K562 (cell line): Measurements from ENCODE around the gene GATM. TPM values are rescaled to one million over a fixed set of nuclear protein-coding genes. Genes with fewer than 3 reads are reported as not detected.

ENCODE experiments used
- CBFA2T2 ChIP-seq: fragments of 450-650 bp; conservative IDR thresholded peaks from 2 replicates; pipeline ENCODE4 v1.6.1; 2017; ENCODE audit warnings: mild to moderate bottlenecking
- CBFA2T3 ChIP-seq: fragments of 450-650 bp; IDR thresholded peaks from 2 replicates; pipeline ENCODE4 v1.6.1; 2017
- GABPB1 ChIP-seq: sonication (generic); formaldehyde crosslinking; IDR thresholded peaks from 2 replicates; pipeline ENCODE4 v1.8.0; 2022; ENCODE audit warnings: mild to moderate bottlenecking, missing genetic modification reagents
- KDM2B ChIP-seq: fragments of 250-450 bp; sonication (Bioruptor Pico); IDR thresholded peaks from 2 replicates; pipeline ENCODE4 v1.8.0; 2021; ENCODE audit warnings: mild to moderate bottlenecking, moderate library complexity
- KDM4B ChIP-seq, 2 experiments: fragments of 450-650 bp in 1 of 2; sonication (generic) in 1 of 2; IDR thresholded peaks; 2 replicates each; pipeline ENCODE4 v1.6.1; 2016 to 2017; ENCODE audit warnings: borderline replicate concordance in 2 of 2, antibody characterized with exemption in 1 of 2, low read depth in 1 of 2, mild to moderate bottlenecking in 1 of 2
- MLX ChIP-seq, 2 experiments: fragments of 450-650 bp in 1 of 2; sonication (generic) in 1 of 2; formaldehyde crosslinking; conservative IDR thresholded peaks; 2 replicates each; pipeline versions ENCODE4 v1.4.0 to v1.8.1; 2020 to 2022; ENCODE audit warnings: mild to moderate bottlenecking in 1 of 2, missing genetic modification reagents in 1 of 2
- MYBL2 ChIP-seq, 2 experiments: fragments of 450-650 bp in 1 of 2; sonication (generic) in 1 of 2; formaldehyde crosslinking in 1 of 2; IDR thresholded peaks; 2 replicates each; pipeline versions ENCODE4 v1.6.1 to v1.8.1; 2017 to 2022; ENCODE audit warnings: borderline replicate concordance in 1 of 2, inconsistent platforms in 1 of 2, low read depth in 1 of 2, mild to moderate bottlenecking in 1 of 2, missing genetic modification reagents in 1 of 2, moderate library complexity in 1 of 2
- RBM17 ChIP-seq: fragments of 200-400 bp; formaldehyde crosslinking; IDR thresholded peaks from 2 replicates; pipeline ENCODE4 v1.6.1; 2017; ENCODE audit warnings: low read depth, mild to moderate bottlenecking, low read length, borderline replicate concordance
- RCOR1 ChIP-seq, 2 experiments: IDR thresholded peaks; 2 replicates each; pipeline ENCODE4 v1.6.1; 2012; ENCODE audit warnings: low read depth in 2 of 2, low read length in 2 of 2, borderline replicate concordance in 1 of 2, improper control_type of control experiment in 1 of 2
- STAT6 ChIP-seq: sonication (generic); formaldehyde crosslinking; IDR thresholded peaks from 2 replicates; pipeline ENCODE4 v1.8.1; 2023; ENCODE audit warnings: mild to moderate bottlenecking, missing genetic modification reagents
- TEAD1 ChIP-seq, 2 experiments: fragments of 450-650 bp in 1 of 2; sonication (generic) in 1 of 2; formaldehyde crosslinking; IDR thresholded peaks; 2 replicates each; pipeline versions ENCODE4 v1.4.0 to v1.8.0; 2020 to 2022; ENCODE audit warnings: mild to moderate bottlenecking in 2 of 2, missing genetic modification reagents in 1 of 2
- USF1 ChIP-seq: sonication (generic); formaldehyde crosslinking; IDR thresholded peaks from 2 replicates; pipeline ENCODE4 v1.9.0; 2022; ENCODE audit warnings: mild to moderate bottlenecking, missing genetic modification reagents
- ZNF217 ChIP-seq: sonication (generic); formaldehyde crosslinking; IDR thresholded peaks from 2 replicates; pipeline ENCODE4 v1.8.0; 2022; ENCODE audit warnings: mild to moderate bottlenecking, missing genetic modification reagents
- ZNF695 ChIP-seq: fragments of 450-650 bp; formaldehyde crosslinking; IDR thresholded peaks from 2 replicates; pipeline ENCODE4 v1.4.0; 2020; ENCODE audit warnings: mild to moderate bottlenecking, moderate library complexity
- ZNF76 ChIP-seq: fragments of 250-450 bp; sonication (Bioruptor Pico); IDR thresholded peaks from 2 replicates; pipeline ENCODE4 v1.4.0; 2020; ENCODE audit warnings: mild to moderate bottlenecking, moderate library complexity, borderline replicate concordance
- ZNF766 ChIP-seq: fragments of 200-800 bp; sonication (Bioruptor generic); conservative IDR thresholded peaks from 2 replicates; pipeline ENCODE4 v1.6.1; 2016; ENCODE audit warnings: missing genetic modification characterization, missing compliant biosample characterization
- polyA plus RNA-seq, 8 experiments: library from polyadenylated mRNA; depleted of rRNA in 4 of 8; stranded (reverse) in 5 of 8; unstranded in 3 of 8; fragments of >200 nt; fragmentation: Nextera tagmentation in 2 of 8; fragmentation: Illumina TruSeq in 1 of 8; extraction: Ambion mirVana in 2 of 8; extraction: Trizol in 1 of 8; gene quantifications; 2 replicates each; pipeline versions ENCODE4 v1.2.1 to v1.2.3, GENCODE V29; 2011 to 2014; ENCODE audit warnings: inconsistent platforms in 1 of 8, missing spikeins in 1 of 8
- total RNA-seq, 7 experiments: library from RNA; depleted of rRNA in 6 of 7; stranded (reverse); fragments of >200 nt in 6 of 7; fragmentation: Illumina TruSeq in 2 of 7; extraction: Trizol in 2 of 7; gene quantifications; 2 replicates each; pipeline versions ENCODE4 v1.2.1 to v1.2.3, GENCODE V29; 2011 to 2021; ENCODE audit warnings: low replicate concordance in 1 of 7
- TF ChIP-seq, protein P1 (sequence below): fragments of 250-450 bp; sonication (Bioruptor Pico); IDR thresholded peaks from 2 replicates; pipeline ENCODE4 v1.6.1; 2021; ENCODE audit warnings: mild to moderate bottlenecking
- TF ChIP-seq, protein P2 (sequence below): fragments of 250-450 bp; sonication (Bioruptor Pico); IDR thresholded peaks from 2 replicates; pipeline ENCODE4 v1.9.0; 2021; ENCODE audit warnings: mild to moderate bottlenecking
- TF ChIP-seq, protein P3 (sequence below): fragments of 450-650 bp; formaldehyde crosslinking; IDR thresholded peaks from 2 replicates; pipeline ENCODE4 v1.4.0; 2022; ENCODE audit warnings: mild to moderate bottlenecking, moderate library complexity
- TF ChIP-seq, protein P4 (sequence below): fragments of 450-650 bp; IDR thresholded peaks from 2 replicates; pipeline ENCODE4 v1.6.1; 2016; ENCODE audit warnings: mild to moderate bottlenecking

Gene GATM
- total and polyA plus RNA-seq, 9 of the 15 experiments (the other 6 are each of a cell fraction or from before 2014, with no cell fraction given) = 0.11 to 1.1 (median 0.65) TPM

DNA sequence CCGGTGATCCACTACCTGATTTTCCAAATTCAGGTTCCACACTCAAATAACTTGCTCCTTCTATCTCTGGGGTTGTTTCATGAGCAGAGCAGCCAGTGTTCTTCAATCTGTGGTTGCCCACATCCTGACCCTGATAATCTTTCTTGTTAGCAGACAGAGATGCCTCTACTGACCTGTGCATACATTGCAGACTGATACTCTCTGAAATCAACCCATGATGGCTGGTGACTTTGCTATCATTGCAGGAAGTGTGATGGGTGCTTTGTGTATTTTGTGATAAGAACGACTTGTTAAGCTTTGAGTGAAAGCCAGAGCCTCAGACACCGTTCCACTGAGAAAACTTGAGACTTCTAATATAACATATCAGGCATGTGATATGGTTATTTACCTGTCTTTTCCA is 39.9 kb downstream of the GATM start (continued):
- TF ChIP-seq, protein P1, sequence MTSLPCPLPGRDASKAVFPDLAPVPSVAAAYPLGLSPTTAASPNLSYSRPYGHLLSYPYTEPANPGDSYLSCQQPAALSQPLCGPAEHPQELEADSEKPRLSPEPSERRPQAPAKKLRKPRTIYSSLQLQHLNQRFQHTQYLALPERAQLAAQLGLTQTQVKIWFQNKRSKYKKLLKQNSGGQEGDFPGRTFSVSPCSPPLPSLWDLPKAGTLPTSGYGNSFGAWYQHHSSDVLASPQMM (CRISPR knock-in tag) = no peak
- TF ChIP-seq CBFA2T3 = peak; percentile 75
- peak in 1 of 2 experiments; percentile 35; a peak in 1 of 4 replicates for TF ChIP-seq RCOR1 (IDR thresholded peaks at IDR 0.05; ENCODE audit: borderline replicate concordance in 1 of 2, low read depth in 2 of 2, low read length in 2 of 2)
- TF ChIP-seq, protein P2, sequence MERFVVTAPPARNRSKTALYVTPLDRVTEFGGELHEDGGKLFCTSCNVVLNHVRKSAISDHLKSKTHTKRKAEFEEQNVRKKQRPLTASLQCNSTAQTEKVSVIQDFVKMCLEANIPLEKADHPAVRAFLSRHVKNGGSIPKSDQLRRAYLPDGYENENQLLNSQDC (CRISPR knock-in tag) = no peak
- no peak for TF ChIP-seq TEAD1 (CRISPR knock-in tag; IDR thresholded peaks at IDR 0.05)
- TF ChIP-seq CBFA2T2 = peak; percentile 60
- no peak for TF ChIP-seq USF1
- TF ChIP-seq ZNF766 (CRISPR knock-in tag) = no peak
- no peak for TF ChIP-seq ZNF217 (CRISPR knock-in tag)
- TF ChIP-seq, protein P3, sequence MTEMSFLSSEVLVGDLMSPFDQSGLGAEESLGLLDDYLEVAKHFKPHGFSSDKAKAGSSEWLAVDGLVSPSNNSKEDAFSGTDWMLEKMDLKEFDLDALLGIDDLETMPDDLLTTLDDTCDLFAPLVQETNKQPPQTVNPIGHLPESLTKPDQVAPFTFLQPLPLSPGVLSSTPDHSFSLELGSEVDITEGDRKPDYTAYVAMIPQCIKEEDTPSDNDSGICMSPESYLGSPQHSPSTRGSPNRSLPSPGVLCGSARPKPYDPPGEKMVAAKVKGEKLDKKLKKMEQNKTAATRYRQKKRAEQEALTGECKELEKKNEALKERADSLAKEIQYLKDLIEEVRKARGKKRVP (CRISPR knock-in tag) = no peak
- TF ChIP-seq MLX (CRISPR knock-in tag; conservative IDR thresholded peaks at IDR 0.05) = no peak
- TF ChIP-seq, protein P4, sequence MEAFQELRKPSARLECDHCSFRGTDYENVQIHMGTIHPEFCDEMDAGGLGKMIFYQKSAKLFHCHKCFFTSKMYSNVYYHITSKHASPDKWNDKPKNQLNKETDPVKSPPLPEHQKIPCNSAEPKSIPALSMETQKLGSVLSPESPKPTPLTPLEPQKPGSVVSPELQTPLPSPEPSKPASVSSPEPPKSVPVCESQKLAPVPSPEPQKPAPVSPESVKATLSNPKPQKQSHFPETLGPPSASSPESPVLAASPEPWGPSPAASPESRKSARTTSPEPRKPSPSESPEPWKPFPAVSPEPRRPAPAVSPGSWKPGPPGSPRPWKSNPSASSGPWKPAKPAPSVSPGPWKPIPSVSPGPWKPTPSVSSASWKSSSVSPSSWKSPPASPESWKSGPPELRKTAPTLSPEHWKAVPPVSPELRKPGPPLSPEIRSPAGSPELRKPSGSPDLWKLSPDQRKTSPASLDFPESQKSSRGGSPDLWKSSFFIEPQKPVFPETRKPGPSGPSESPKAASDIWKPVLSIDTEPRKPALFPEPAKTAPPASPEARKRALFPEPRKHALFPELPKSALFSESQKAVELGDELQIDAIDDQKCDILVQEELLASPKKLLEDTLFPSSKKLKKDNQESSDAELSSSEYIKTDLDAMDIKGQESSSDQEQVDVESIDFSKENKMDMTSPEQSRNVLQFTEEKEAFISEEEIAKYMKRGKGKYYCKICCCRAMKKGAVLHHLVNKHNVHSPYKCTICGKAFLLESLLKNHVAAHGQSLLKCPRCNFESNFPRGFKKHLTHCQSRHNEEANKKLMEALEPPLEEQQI = no peak
- TF ChIP-seq ZNF695 (CRISPR knock-in tag) = no peak
- TF ChIP-seq MYBL2 (IDR thresholded peaks at IDR 0.05; ENCODE audit: low read depth) = no peak
- no peak for TF ChIP-seq MYBL2 (CRISPR knock-in tag; IDR thresholded peaks at IDR 0.05; ENCODE audit: borderline replicate concordance)
- no peak for TF ChIP-seq ZNF76
- no peak for TF ChIP-seq STAT6 (CRISPR knock-in tag)
- no peak for TF ChIP-seq GABPB1
- TF ChIP-seq RBM17 = no peak
- TF ChIP-seq KDM2B (CRISPR knock-in tag) = no peak
- no peak for TF ChIP-seq KDM4B (IDR thresholded peaks at IDR 0.05; ENCODE audit: borderline replicate concordance in 2 of 2, low read depth in 1 of 2)
